Activated CD8-positive, alpha-beta memory T cell treated with anti-CD3 and anti-CD28 coated beads for 36 hours (primary cell): ENCODE results near the gene KCNJ10. TPM values are rescaled to one million over a fixed set of nuclear protein-coding genes. Genes with fewer than 3 reads are reported as not detected.
"Not testable (repeated sequence)": the region's sequence is repeated elsewhere in the genome, so short reads cannot be mapped to it uniquely, and the experiment has no call there.

Experiments used
- CTCF ChIA-PET: fragments of 350-600 bp; sonication (Branson Sonifier 250); formaldehyde crosslinking; loops from one replicate; lab custom pipeline; 2021; ENCODE audit warnings: antibody characterized with exemption; lab: Charles Lee
- POLR2A ChIA-PET: fragments of 350-600 bp; sonication (Branson Sonifier 250); formaldehyde crosslinking; loops from one replicate; lab custom pipeline; 2021; ENCODE audit warnings: antibody characterized with exemption; lab: Charles Lee
- total RNA-seq, 2 experiments: library from RNA; stranded (reverse); gene quantifications; one replicate each; pipeline ENCODE4 v1.2.3, GENCODE V29; 2021

KCNJ10 gene
- total RNA-seq, 2 experiments from 2014 or later: not detected

GRCh38 chr1:160050182-160050581 is 19.8 kb downstream of the KCNJ10 start:
- POLR2A ChIA-PET: not testable (repeated sequence)
- CTCF ChIA-PET: interaction anchor here (1.2 to 1.3 kb wide), 2 partner anchors 28 to 35 kb away, joined by 3 read pairs; no protein-coding TSS in a partner anchor

- POLR2A ChIA-PET: no interaction called here
Observed at GRCh38 chr1:160049101-160049500, 20.9 kb downstream of the KCNJ10 start.

GRCh38 chr1:160048335-160048734 is 21.6 kb downstream of the KCNJ10 start:
- ChIA-PET CTCF (interaction anchor here (4.2 kb wide), 1 partner anchor 38 kb away, joined by 37 read pairs; no protein-coding TSS in a partner anchor), POLR2A (no interaction called here)

More at GRCh38 chr1:160049101-160049500, 20.9 kb downstream of the KCNJ10 start:
- CTCF ChIA-PET: interaction anchor here (4.2 kb wide), 1 partner anchor 37 kb away, joined by 37 read pairs; no protein-coding TSS in a partner anchor

- POLR2A ChIA-PET: no interaction called here
- CTCF ChIA-PET: interaction anchor here (0.5 to 4.2 kb wide), 11 partner anchors 7 to 143 kb away, joined by 3 to 56 read pairs (median 7); partner anchors contain the start of genes KCNJ9 and PIGM
Observed at GRCh38 chr1:160047111-160047991, 22.6 kb downstream of the KCNJ10 start.

GRCh38 chr1:160046494-160047110 is 23.4 kb downstream of the KCNJ10 start:
- POLR2A ChIA-PET: no interaction called here
- CTCF ChIA-PET: interaction anchor here (0.5 to 4.2 kb wide), 19 partner anchors 8 to 142 kb away, joined by 3 to 56 read pairs (median 4); partner anchors contain the start of genes IGSF8, KCNJ9 and PIGM

GRCh38 chr1:160045653-160046052 is 24.3 kb downstream of the KCNJ10 start:
- CTCF ChIA-PET: interaction anchor here (1.1 to 4.2 kb wide), 12 partner anchors 8 to 40 kb away, joined by 3 to 56 read pairs (median 5); partner anchors contain the start of genes KCNJ9 and PIGM
- POLR2A ChIA-PET: no interaction called here

GRCh38 chr1:160043543-160043942 is 26.4 kb downstream of the KCNJ10 start:
- CTCF ChIA-PET: no interaction called here
- POLR2A ChIA-PET: no interaction called here

GRCh38 chr1:160040476-160040875 is 29.5 kb downstream of the KCNJ10 start:
- CTCF ChIA-PET: no interaction called here
- POLR2A ChIA-PET: no interaction called here

GRCh38 chr1:160032165-160032820 is 37.7 kb downstream of the KCNJ10 start:
- ChIA-PET CTCF (interaction anchor here (1.0 to 2.2 kb wide), 5 partner anchors 10 to 49 kb away, joined by 3 to 14 read pairs (median 4); partner anchors contain the start of gene KCNJ9), POLR2A (interaction anchor here (0.8 kb wide), 1 partner anchor 38 kb away, joined by 3 read pairs; no protein-coding TSS in a partner anchor)

GRCh38 chr1:160031365-160032164 is 38.4 kb downstream of the KCNJ10 start, which contains the start of gene PIGM:
TSS of gene PIGM (minus strand) at chr1:160031990. CDS start at chr1:160031739, 251 bp downstream.
- CTCF ChIA-PET: interaction anchor here (1.0 to 2.2 kb wide), 6 partner anchors 10 to 55 kb away, joined by 3 to 14 read pairs (median 4); partner anchors contain the start of gene KCNJ9
- POLR2A ChIA-PET: interaction anchor here (0.6 to 2.6 kb wide), 3 partner anchors 39 to 312 kb away, joined by 3 to 16 read pairs (median 5); no protein-coding TSS in a partner anchor

- CTCF ChIA-PET: interaction anchor here (1.0 to 2.2 kb wide), 6 partner anchors 11 to 55 kb away, joined by 3 to 14 read pairs (median 4); no protein-coding TSS in a partner anchor
Observed at GRCh38 chr1:160030657-160031364, 39.1 kb downstream of the KCNJ10 start.

GRCh38 chr1:160028426-160028825 is 41.5 kb downstream of the KCNJ10 start:
- POLR2A ChIA-PET: no interaction called here

More at GRCh38 chr1:160030657-160031364, 39.1 kb downstream of the KCNJ10 start:
- POLR2A ChIA-PET: interaction anchor here (0.6 to 2.6 kb wide), 3 partner anchors 107 to 681 kb away, joined by 3 to 16 read pairs (median 5); partner anchors contain the start of gene CD48

GRCh38 chr1:160025314-160025713 is 44.6 kb downstream of the KCNJ10 start:
- CTCF ChIA-PET: interaction anchor here (1.8 to 1.9 kb wide), 2 partner anchors 18 to 21 kb away, joined by 5 to 10 read pairs; no protein-coding TSS in a partner anchor
- POLR2A ChIA-PET: no interaction called here

More at GRCh38 chr1:160028426-160028825, 41.5 kb downstream of the KCNJ10 start:
- CTCF ChIA-PET: no interaction called here

GRCh38 chr1:160024195-160024905 is 45.6 kb downstream of the KCNJ10 start:
- CTCF ChIA-PET: interaction anchor here (1.8 to 1.9 kb wide), 2 partner anchors 17 to 22 kb away, joined by 5 to 10 read pairs; no protein-coding TSS in a partner anchor
- POLR2A ChIA-PET: no interaction called here

- POLR2A ChIA-PET: no interaction called here
Observed at GRCh38 chr1:160022330-160023310, 47.3 kb downstream of the KCNJ10 start.

More at GRCh38 chr1:160022330-160023310, 47.3 kb downstream of the KCNJ10 start:
- CTCF ChIA-PET: interaction anchor here (1.3 kb wide), 1 partner anchor 15 kb away, joined by 3 read pairs; no protein-coding TSS in a partner anchor
